Panc1 (cell line): Measurements from ENCODE around the gene HOXA7. TPM values are rescaled to one million over a fixed set of nuclear protein-coding genes. Genes with fewer than 3 reads are reported as not detected.

Source experiments
- ATAC-seq: fragments of 200-7000 bp; cut with Tn5 transposase; 2 replicates; pipeline ENCODE4 v1.9.1; 2020; ENCODE audit warnings: mild to moderate bottlenecking, moderate library complexity
- BruUV-seq: library from RNA; stranded (reverse); fragments of 400-500 nt; replicated peaks from 2 replicates; lab custom pipeline; 2021; lab: Mats Ljungman, UMichigan
- CTCF ChIA-PET: fragments of 300-600 bp; sonication (Branson Sonifier 250); formaldehyde crosslinking; loops from one replicate; lab custom pipeline; 2022; ENCODE audit warnings: antibody characterized with exemption; lab: Charles Lee
- POLR2A ChIA-PET: fragments of 300-600 bp; sonication (Branson Sonifier 250); formaldehyde crosslinking; loops from one replicate; lab custom pipeline; 2022; ENCODE audit warnings: antibody characterized with exemption; lab: Charles Lee
- DNase-seq: peaks from one replicate; pipeline ENCODE4 v3.0.0-alpha.2; 2010; ENCODE audit warnings: low read depth, low spot score
- H3K27ac ChIP-seq: 2 replicates; pipeline ENCODE4 v1.5.1; 2011; ENCODE audit warnings: mild to moderate bottlenecking, low read length, inconsistent platforms
- H3K27me3 ChIP-seq: fragments of 200-500 bp; sonication (Bioruptor generic); 2 replicates; pipeline ENCODE4 v1.6.0; 2014; ENCODE audit warnings: low read length, inconsistent platforms; ENCODE audit not compliant: control insufficient read depth, insufficient read depth
- H3K36me3 ChIP-seq: fragments of 200-500 bp; sonication (Bioruptor generic); 2 replicates; pipeline ENCODE4 v1.5.1; 2014; ENCODE audit warnings: inconsistent platforms, mild to moderate bottlenecking, low read length, moderate library complexity; ENCODE audit not compliant: control insufficient read depth, insufficient read depth
- H3K4me1 ChIP-seq: 2 replicates; pipeline ENCODE4 v1.5.1; 2011; ENCODE audit warnings: inconsistent platforms, mild to moderate bottlenecking, low read length, moderate library complexity; ENCODE audit not compliant: control insufficient read depth, insufficient read depth
- H3K4me3 ChIP-seq, 2 experiments: 2 replicates each; pipeline ENCODE4 v1.5.1; 2011 to 2012; ENCODE audit warnings: low read depth in 2 of 2, low read length in 2 of 2, mild to moderate bottlenecking in 2 of 2, inconsistent platforms in 1 of 2, moderate library complexity in 1 of 2
- H3K9me3 ChIP-seq: fragments of 200-500 bp; sonication (Bioruptor generic); 2 replicates; pipeline ENCODE4 v1.5.1; 2014; ENCODE audit warnings: low read depth, mild to moderate bottlenecking, inconsistent platforms, low read length, moderate library complexity; ENCODE audit not compliant: control insufficient read depth, insufficient read depth
- CTCF ChIP-seq: fragments of 450-650 bp; IDR thresholded peaks from 2 replicates; pipeline ENCODE4 v1.5.1; 2017; ENCODE audit warnings: mild to moderate bottlenecking
- POLR2AphosphoS5 ChIP-seq: IDR thresholded peaks from 2 replicates; pipeline ENCODE4 v1.6.1; 2012; ENCODE audit warnings: mild to moderate bottlenecking, low read depth, low read length, moderate library complexity
- REST ChIP-seq, 2 experiments: IDR thresholded peaks; 2 replicates each; pipeline ENCODE4 v1.6.1; 2011 to 2012; ENCODE audit warnings: low read depth in 2 of 2, control low read depth in 1 of 2, low read length in 1 of 2, mild to moderate bottlenecking in 1 of 2, moderate library complexity in 1 of 2; ENCODE audit not compliant: insufficient read depth in 1 of 2
- SIN3A ChIP-seq: IDR thresholded peaks from 2 replicates; pipeline ENCODE4 v1.6.1; 2012; ENCODE audit warnings: low read depth, mild to moderate bottlenecking, low read length, moderate library complexity, borderline replicate concordance; ENCODE audit not compliant: insufficient read depth
- TCF7L2 ChIP-seq: IDR thresholded peaks from 2 replicates; pipeline ENCODE4 v1.6.1; 2011; ENCODE audit warnings: mild to moderate bottlenecking, low read depth, low read length, inconsistent platforms
- in situ Hi-C: cut with HindIII; loops from 2 replicates; pipeline ENCODE4 v1.10.0; 2016; ENCODE audit warnings: low sequenced_read_pairs, low pct_unique_long_range_greater_than_20kb
- intact Hi-C: fragments of 100-400 bp; cut with micrococcal nuclease; formaldehyde crosslinking; loops from one replicate; pipeline ENCODE4 v1.10.0; 2022; ENCODE audit not compliant: unreplicated experiment
- total RNA-seq: library from RNA; stranded (reverse); gene quantifications from one replicate; pipeline ENCODE4 v1.2.1, GENCODE V29; 2021; ENCODE audit not compliant: unreplicated experiment

The HOXA7 gene
- total RNA-seq, 1 experiment from 2014 or later: not detected

- no peaks in the 10 kb centered on the region for H3K27me3 ChIP-seq
- H3K4me3 ChIP-seq: peak overlapping the region; percentile 58 to 87; a peak in 2 of 4 replicates
- H3K27ac ChIP-seq: peak overlapping the region; percentile 84
Observed at GRCh38 chr7:27141137-27141922, 15.1 kb downstream of the HOXA7 start.

More at GRCh38 chr7:27141137-27141922, 15.1 kb downstream of the HOXA7 start:
- in situ Hi-C loops: loop anchor here (5.0 kb wide), 1 partner anchor 284 kb away; no protein-coding TSS in a partner anchor
- intact Hi-C loops: no loop called here
- CTCF ChIA-PET: interaction anchor here (0.5 to 2.7 kb wide), 7 partner anchors 13 to 707 kb away, joined by 3 to 9 read pairs (median 7); no protein-coding TSS in a partner anchor
- Histone ChIP-seq H3K9me3 (no peaks in the 10 kb centered on the region), H3K36me3 (no peaks in the 10 kb centered on the region), H3K4me1 (peaks cover 32% of the 10 kb centered on the region)
- POLR2A ChIA-PET: no interaction called here
- BruUV-seq: TSS peak; percentile 81
- ATAC-seq (no peak), DNase-seq (no peak)
- TF ChIP-seq TCF7L2: no peak
- TF ChIP-seq POLR2AphosphoS5: no peak
- TF ChIP-seq CTCF: no peak
- no peak for TF ChIP-seq REST (IDR thresholded peaks at IDR 0.05; ENCODE audit: insufficient read depth in 1 of 2, low read depth in 2 of 2, low read length in 1 of 2)
- no peak for TF ChIP-seq SIN3A
